A549 (cell line): Measurements from ENCODE around the gene ADGRF3. TPM values are rescaled to one million over a fixed set of nuclear protein-coding genes. Genes with fewer than 3 reads are reported as not detected.

Experiments
- ATAC-seq, 2 experiments: fragments of 200-7000 bp in 1 of 2; fragments of >200 bp in 1 of 2; cut with Nextera tagmentation in 1 of 2; cut with Tn5 transposase in 1 of 2; 3 replicates each; pipeline versions ENCODE4 v1.8.0 to v1.9.1; 2018 to 2020; ENCODE audit warnings: mild to moderate bottlenecking in 1 of 2, moderate library complexity in 1 of 2
- CTCF ChIA-PET: fragments of 300-600 bp; sonication (Branson Sonifier 250); formaldehyde crosslinking; extraction: SDS; loops from one replicate; lab custom pipeline; 2021; ENCODE audit warnings: antibody characterized with exemption, inconsistent platforms; lab: Yijun Ruan, JAX
- POLR2A ChIA-PET: fragments of 350-600 bp; formaldehyde crosslinking; extraction: SDS; loops from one replicate; lab custom pipeline; 2021; ENCODE audit warnings: antibody characterized with exemption, inconsistent platforms; lab: Yijun Ruan, JAX
- DNase-seq, 2 experiments: peaks; one replicate each; pipeline versions ENCODE4 v3.0.0 to v3.0.0-alpha.2; 2011 to 2016; ENCODE audit warnings: low read depth in 1 of 2, low spot score in 1 of 2
- FAIRE-seq: peaks from 2 replicates; lab custom pipeline; 2011; peaks lifted over from hg19 to GRCh38; lab: Jason Lieb, UNC
- H3K27ac ChIP-seq, 2 experiments: fragments of >200 bp; sonication (Bioruptor Twin); formaldehyde crosslinking; 3 replicates each; pipeline ENCODE4 v1.5.1; 2016 to 2017
- H3K4me1 ChIP-seq: fragments of >200 bp; sonication (Bioruptor Twin); formaldehyde crosslinking; 3 replicates; pipeline ENCODE4 v1.6.1; 2016
- H3K4me2 ChIP-seq: fragments of >200 bp; sonication (Bioruptor Twin); formaldehyde crosslinking; 3 replicates; pipeline ENCODE4 v1.6.1; 2016
- H3K4me3 ChIP-seq: fragments of >200 bp; sonication (Bioruptor Twin); formaldehyde crosslinking; 3 replicates; pipeline ENCODE4 v1.5.1; 2016
- H3K9me3 ChIP-seq: fragments of >200 bp; sonication (Bioruptor Twin); formaldehyde crosslinking; 3 replicates; pipeline ENCODE4 v1.6.1; 2016
- BCL3 ChIP-seq: fragments of >200 bp; sonication (Bioruptor Twin); formaldehyde crosslinking; IDR thresholded peaks from 3 replicates; pipeline ENCODE4 v1.6.1; 2016
- BHLHE40 ChIP-seq: IDR thresholded peaks from 2 replicates; pipeline ENCODE4 v1.6.1; 2012; ENCODE audit warnings: low read depth, low read length, inconsistent platforms
- CBX8 ChIP-seq: fragments of 200-600 bp; sonication (generic); IDR thresholded peaks from 2 replicates; pipeline ENCODE4 v1.6.1; 2016
- E2F6 ChIP-seq: IDR thresholded peaks from 2 replicates; pipeline ENCODE4 v1.6.1; 2012; ENCODE audit warnings: low read depth, borderline replicate concordance
- EHF ChIP-seq: fragments of 250-450 bp; sonication (Bioruptor Pico); IDR thresholded peaks from 2 replicates; pipeline ENCODE4 v1.5.0; 2020; ENCODE audit warnings: mild to moderate bottlenecking
- EHMT2 ChIP-seq: fragments of 200-600 bp; sonication (generic); IDR thresholded peaks from 2 replicates; pipeline ENCODE4 v1.6.1; 2016; ENCODE audit warnings: antibody characterized with exemption, low read depth, mild to moderate bottlenecking, moderate library complexity
- ELK1 ChIP-seq: fragments of 150-350 bp; IDR thresholded peaks from 2 replicates; pipeline ENCODE4 v1.6.1; 2014; ENCODE audit warnings: low read depth, mild to moderate bottlenecking, low read length
- EP300 ChIP-seq, 2 experiments: fragments of >200 bp; sonication (Bioruptor Twin); formaldehyde crosslinking; IDR thresholded peaks; 2 replicates in 1 of 2; 3 replicates in 1 of 2; pipeline ENCODE4 v1.6.1; 2016 to 2017
- GATA3 ChIP-seq: IDR thresholded peaks from 2 replicates; pipeline ENCODE4 v1.6.1; 2012; ENCODE audit warnings: borderline replicate concordance
- HDAC2 ChIP-seq: fragments of 200-600 bp; sonication (generic); IDR thresholded peaks from 2 replicates; pipeline ENCODE4 v1.6.1; 2016
- HES2 ChIP-seq: fragments of >200 bp; sonication (Bioruptor Twin); formaldehyde crosslinking; IDR thresholded peaks from 2 replicates; pipeline ENCODE4 v1.6.1; 2016
- HMGXB4 ChIP-seq: fragments of 250-450 bp; sonication (Bioruptor Pico); IDR thresholded peaks from 2 replicates; pipeline ENCODE4 v1.5.0; 2021; ENCODE audit warnings: mild to moderate bottlenecking, moderate library complexity, borderline replicate concordance
- HOXA7 ChIP-seq: fragments of 250-450 bp; sonication (Bioruptor Pico); IDR thresholded peaks from 2 replicates; pipeline ENCODE4 v1.5.0; 2020; ENCODE audit warnings: mild to moderate bottlenecking, moderate library complexity
- HOXB13 ChIP-seq: fragments of 250-450 bp; sonication (Bioruptor Pico); IDR thresholded peaks from 2 replicates; pipeline ENCODE4 v1.5.0; 2020; ENCODE audit warnings: low read depth, mild to moderate bottlenecking, moderate library complexity
- HOXB5 ChIP-seq: fragments of 250-450 bp; sonication (Bioruptor Pico); IDR thresholded peaks from 2 replicates; pipeline ENCODE4 v1.5.0; 2020; ENCODE audit warnings: mild to moderate bottlenecking, moderate library complexity
- KDM1A ChIP-seq: fragments of 200-600 bp; sonication (generic); IDR thresholded peaks from 2 replicates; pipeline ENCODE4 v1.6.1; 2016; ENCODE audit warnings: low read depth, mild to moderate bottlenecking
- KDM5A ChIP-seq: fragments of 200-600 bp; sonication (generic); IDR thresholded peaks from 2 replicates; pipeline ENCODE4 v1.6.1; 2016; ENCODE audit warnings: antibody characterized with exemption, mild to moderate bottlenecking
- MAZ ChIP-seq: fragments of 150-350 bp; IDR thresholded peaks from 2 replicates; pipeline ENCODE4 v1.6.1; 2014; ENCODE audit warnings: antibody characterized with exemption, low read depth, low read length, borderline replicate concordance
- MYC ChIP-seq: IDR thresholded peaks from 2 replicates; pipeline ENCODE4 v1.6.1; 2012; ENCODE audit warnings: mild to moderate bottlenecking, inconsistent platforms, low read length, improper control_type of control experiment, borderline replicate concordance
- NFE2L2 ChIP-seq: fragments of 150-350 bp; conservative IDR thresholded peaks from 2 replicates; pipeline ENCODE4 v1.6.1; 2014; ENCODE audit warnings: low read length
- NPAS2 ChIP-seq: fragments of 250-450 bp; sonication (Bioruptor Pico); IDR thresholded peaks from 2 replicates; pipeline ENCODE4 v1.8.0; 2022; ENCODE audit warnings: mild to moderate bottlenecking, moderate library complexity, borderline replicate concordance
- RARB ChIP-seq: fragments of 250-450 bp; sonication (Bioruptor Pico); IDR thresholded peaks from 2 replicates; pipeline ENCODE4 v1.8.0; 2021; ENCODE audit warnings: mild to moderate bottlenecking, moderate library complexity
- RFX5 ChIP-seq: fragments of 450-650 bp; IDR thresholded peaks from 2 replicates; pipeline ENCODE4 v1.7.1; 2014; ENCODE audit warnings: antibody characterized with exemption, mild to moderate bottlenecking, moderate library complexity
- RNF2 ChIP-seq: fragments of 200-600 bp; sonication (generic); IDR thresholded peaks from 2 replicates; pipeline ENCODE4 v1.6.1; 2016; ENCODE audit warnings: low read depth, mild to moderate bottlenecking, antibody characterized with exemption, moderate library complexity, borderline replicate concordance
- SMC3 ChIP-seq: fragments of >200 bp; sonication (Bioruptor Twin); formaldehyde crosslinking; IDR thresholded peaks from 3 replicates; pipeline ENCODE4 v1.6.1; 2018; ENCODE audit warnings: inconsistent platforms
- SREBF2 ChIP-seq: fragments of 450-650 bp; IDR thresholded peaks from 2 replicates; pipeline ENCODE4 v1.6.1; 2014; ENCODE audit warnings: mild to moderate bottlenecking, moderate library complexity
- TFCP2L1 ChIP-seq: fragments of 250-450 bp; sonication (Bioruptor Pico); IDR thresholded peaks from 2 replicates; pipeline ENCODE4 v1.5.0; 2021; ENCODE audit warnings: mild to moderate bottlenecking
- TP53 ChIP-seq: fragments of 250-450 bp; sonication (Bioruptor Pico); IDR thresholded peaks from 2 replicates; pipeline ENCODE4 v1.5.0; 2021; ENCODE audit warnings: mild to moderate bottlenecking, moderate library complexity
- USF2 ChIP-seq: fragments of 450-650 bp; IDR thresholded peaks from 2 replicates; pipeline ENCODE4 v1.6.1; 2014; ENCODE audit warnings: antibody characterized with exemption
- ZC3H11A ChIP-seq: fragments of 450-650 bp; IDR thresholded peaks from 2 replicates; pipeline ENCODE4 v1.6.1; 2014; ENCODE audit warnings: antibody characterized with exemption, mild to moderate bottlenecking
- ZNF302 ChIP-seq: fragments of 250-450 bp; sonication (Bioruptor Pico); IDR thresholded peaks from 2 replicates; pipeline ENCODE4 v1.9.0; 2021; ENCODE audit warnings: inconsistent platforms, mild to moderate bottlenecking, moderate library complexity
- WGBS: methylation state at CpG from one replicate; pipeline ENCODE4 v1.1.6; 2017; ENCODE audit errors: missing lambda C conversion rate; 5-methylcytosine and 5-hydroxymethylcytosine counted together
- polyA plus RNA-seq, 4 experiments: library from polyadenylated mRNA; depleted of rRNA in 3 of 4; stranded (reverse); fragments of >200 nt; fragmentation: RNase III in 1 of 4; extraction: RNeasy Plus Mini Kit Qiagen cat#74134 plus additional on column Dnase treatment in 1 of 4; gene quantifications; 2 replicates in 3 of 4; 3 replicates in 1 of 4; pipeline ENCODE4 v1.2.3, GENCODE V29; 2011 to 2017

Gene ADGRF3
- polyA plus RNA-seq, 2 of the 4 experiments (the other 2 are of a cell fraction) = 0.12 to 0.21 TPM

GRCh38 chr2:26384183-26384582 lies 37.6 kb upstream of the ADGRF3 start:
- H3K4me3 ChIP-seq = no peak overlapping the region
- ChIA-PET CTCF (interaction anchor here (0.8 to 1.7 kb wide), 3 partner anchors 11 to 553 kb away, joined by 3 to 6 read pairs (median 3); no protein-coding TSS in a partner anchor), POLR2A (no interaction called here)
- FAIRE-seq (no peak), ATAC-seq (no peak; a peak in 1 of 6 replicates), DNase-seq (no peak)
- H3K4me1 ChIP-seq = no peaks in the 10 kb centered on the region
- no peak overlapping the region for H3K4me2 ChIP-seq
- TF ChIP-seq HOXB5 (CRISPR knock-in tag) (no peak), HES2 (no peak), E2F6 (no peak), KDM5A (no peak), GATA3 (no peak), HOXA7 (CRISPR knock-in tag) (no peak), RNF2 (no peak), RARB (CRISPR knock-in tag) (no peak), EHMT2 (no peak), HMGXB4 (no peak), TFCP2L1 (no peak), ZC3H11A (no peak)
- H3K27ac ChIP-seq = no peak overlapping the region
- 85% methylated on average over 9 of the region's 9 CpGs for WGBS
- no peaks in the 10 kb centered on the region for H3K9me3 ChIP-seq

- DNase-seq (no peak), ATAC-seq (no peak), FAIRE-seq (no peak)
- CTCF ChIA-PET = interaction anchor here (0.6 to 1.2 kb wide), 6 partner anchors 9 to 1217 kb away, joined by 3 to 4 read pairs (median 4); no protein-coding TSS in a partner anchor
- H3K27ac ChIP-seq = no peak overlapping the region
- no peak overlapping the region for H3K4me3 ChIP-seq
- H3K9me3 ChIP-seq = no peaks in the 10 kb centered on the region
- H3K4me2 ChIP-seq = no peak overlapping the region
- no peaks in the 10 kb centered on the region for H3K4me1 ChIP-seq
- TF ChIP-seq KDM1A (no peak), SMC3 (no peak), BCL3 (no peak), CBX8 (no peak), BHLHE40 (no peak), GATA3 (no peak), HOXB13 (no peak), TFCP2L1 (no peak), ZNF302 (CRISPR knock-in tag) (no peak), NFE2L2 (no peak)
- POLR2A ChIA-PET = no interaction called here
- 88% methylated on average over 3 of the region's 3 CpGs for WGBS
Observed at GRCh38 chr2:26382564-26382963, 36.0 kb upstream of the ADGRF3 start.

GRCh38 chr2:26380281-26380680 lies 33.7 kb upstream of the ADGRF3 start:
- H3K4me1 ChIP-seq = no peaks in the 10 kb centered on the region
- H3K27ac ChIP-seq = no peak overlapping the region
- H3K4me3 ChIP-seq = no peak overlapping the region
- DNase-seq = no peak
- no peaks in the 10 kb centered on the region for H3K9me3 ChIP-seq
- ChIA-PET CTCF (no interaction called here), POLR2A (no interaction called here)
- ATAC-seq = no peak
- H3K4me2 ChIP-seq = no peak overlapping the region
- no peak for FAIRE-seq
- WGBS = 90% methylated on average over 2 of the region's 2 CpGs
- TF ChIP-seq EHF (CRISPR knock-in tag) (no peak), MYC (no peak), EP300 (IDR thresholded peaks at IDR 0.05) (no peak), KDM5A (no peak), MAZ (no peak), EHMT2 (no peak), NPAS2 (CRISPR knock-in tag) (no peak), SREBF2 (no peak), USF2 (no peak), ELK1 (no peak), RFX5 (no peak), HDAC2 (no peak), GATA3 (no peak), RARB (CRISPR knock-in tag) (no peak), TP53 (CRISPR knock-in tag) (no peak), ZC3H11A (no peak)
